Astrocyte of the spinal cord (primary cell): ENCODE measurements around the gene CXXC1.

ENCODE experiments used
- DNase-seq: peaks from one replicate; pipeline ENCODE4 v3.0.0; 2011; ENCODE audit warnings: low read depth, low spot score
- H3K4me3 ChIP-seq: 2 replicates; pipeline ENCODE4 v1.5.1; 2011; ENCODE audit warnings: low read depth, mild to moderate bottlenecking, low read length, moderate library complexity
- CTCF ChIP-seq: IDR thresholded peaks from 2 replicates; pipeline ENCODE4 v1.5.1; 2012; ENCODE audit warnings: low read depth, mild to moderate bottlenecking, low read length, inconsistent platforms
- in situ Hi-C: cut with HindIII; loops from 2 replicates; pipeline ENCODE4 v1.10.0; 2017; ENCODE audit warnings: low sequenced_read_pairs

Gene CXXC1

GRCh38 chr18:50307738-50308470 is 20.4 kb upstream of the CXXC1 start:
- no peak for TF ChIP-seq CTCF
- in situ Hi-C loops: no loop called here
- peak; percentile 87 for DNase-seq
- H3K4me3 ChIP-seq: peak overlapping the region; percentile 49

GRCh38 chr18:50307400-50307737 is 19.9 kb upstream of the CXXC1 start:
- no peak for TF ChIP-seq CTCF
- peak overlapping the region; percentile 49 for H3K4me3 ChIP-seq
- in situ Hi-C loops: no loop called here
- DNase-seq: no peak

GRCh38 chr18:50306944-50307343 is 19.5 kb upstream of the CXXC1 start:
- in situ Hi-C loops: no loop called here
- no peak for TF ChIP-seq CTCF
- peak; percentile 74 for DNase-seq
- no peak overlapping the region for H3K4me3 ChIP-seq

- no peak for TF ChIP-seq CTCF
- DNase-seq: no peak
- in situ Hi-C loops: no loop called here
- no peak overlapping the region for H3K4me3 ChIP-seq
These were observed 13.6 kb upstream of the CXXC1 start for GRCh38 chr18:50301074-50301473.

GRCh38 chr18:50299626-50300388 is 12.3 kb upstream of the CXXC1 start:
- in situ Hi-C loops: no loop called here
- DNase-seq: no peak
- no peak overlapping the region for H3K4me3 ChIP-seq
- no peak for TF ChIP-seq CTCF

- peak overlapping the region; percentile 42 for H3K4me3 ChIP-seq
- in situ Hi-C loops: no loop called here
- no peak for TF ChIP-seq CTCF
- no peak for DNase-seq
These were observed 11.2 kb upstream of the CXXC1 start for GRCh38 chr18:50298443-50299284.
